Measurements from ENCODE around the gene CYB561A3. TPM values are rescaled to one million over a fixed set of nuclear protein-coding genes. Genes with fewer than 3 reads are reported as not detected.

The CYB561A3 gene
- total and polyA plus RNA-seq, 7 donors, result 7.7 to 25.1 (median 15.5) TPM

- ATAC-seq (peak in 2 of 4 donors; percentile 26 to 31), DNase-seq (no peak)
- Histone ChIP-seq H3K9me3 (no peaks in the 10 kb centered on the region), H3K27me3 (ENCODE audit: insufficient read depth in 3 of 3, low read length in 2 of 3) (no peaks in the 10 kb centered on the region), H3K36me3 (ENCODE audit: insufficient read depth in 1 of 2, low read depth in 1 of 2) (peaks cover 0 to 86% of the 10 kb centered on the region in 2 donors), H3K27ac (no peak overlapping the region), H3K4me3 (no peak overlapping the region), H3K4me1 (no peaks in the 10 kb centered on the region)
- intact Hi-C loops (cut with DNase I), result no loop called here
- TF ChIP-seq CTCF (IDR thresholded peaks at IDR 0.05), result no peak
- WGBS, 3 donors, result 71 to 77% (median 73%) methylated on average over 11 of the region's 11 CpGs
Measured at GRCh38 chr11:61347916-61348461, 13.7 kb downstream of the CYB561A3 start.

GRCh38 chr11:61345954-61346843 lies 15.5 kb downstream of the CYB561A3 start:
- no peak for TF ChIP-seq CTCF (IDR thresholded peaks at IDR 0.05)
- intact Hi-C loops (cut with DNase I), result no loop called here
- no peak overlapping the region for H3K27ac ChIP-seq
- H3K4me1 ChIP-seq, result no peaks in the 10 kb centered on the region
- DNase-seq (no peak), ATAC-seq (no peak)
- no peak overlapping the region for H3K4me3 ChIP-seq
- H3K9me3 ChIP-seq, result no peaks in the 10 kb centered on the region
- H3K36me3 ChIP-seq (ENCODE audit: insufficient read depth in 1 of 2, low read depth in 1 of 2), result peaks cover 0 to 83% of the 10 kb centered on the region in 2 donors
- WGBS, 3 donors, result 76 to 82% (median 77%) methylated on average over 14 of the region's 14 CpGs
- H3K27me3 ChIP-seq (ENCODE audit: insufficient read depth in 3 of 3, low read length in 2 of 3), result no peaks in the 10 kb centered on the region

GRCh38 chr11:61345170-61345610 lies 16.5 kb downstream of the CYB561A3 start:
- ATAC-seq, result no peak
- intact Hi-C loops (cut with DNase I), result no loop called here

More at GRCh38 chr11:61345170-61345610, 16.5 kb downstream of the CYB561A3 start:
- no peak overlapping the region for H3K4me3 ChIP-seq
- peaks cover 0 to 74% of the 10 kb centered on the region in 2 donors for H3K36me3 ChIP-seq (ENCODE audit: insufficient read depth in 1 of 2, low read depth in 1 of 2)
- DNase-seq, result no peak
- H3K4me1 ChIP-seq, result no peaks in the 10 kb centered on the region
- no peaks in the 10 kb centered on the region for H3K9me3 ChIP-seq
- no peak overlapping the region for H3K27ac ChIP-seq
- no peak for TF ChIP-seq CTCF (IDR thresholded peaks at IDR 0.05)
- 27 to 47% (median 42%) methylated on average over 4 of the region's 4 CpGs for WGBS, 3 donors
- no peaks in the 10 kb centered on the region for H3K27me3 ChIP-seq (ENCODE audit: insufficient read depth in 3 of 3, low read length in 2 of 3)

Measured in psoas muscle (tissue), 8 donors.